ENCODE data around the gene TERT. TPM values are rescaled to one million over a fixed set of nuclear protein-coding genes. Genes with fewer than 3 reads are reported as not detected.

The TERT gene
- total RNA-seq, 1 experiment from 2014 or later, result 6.1 TPM

DNA sequence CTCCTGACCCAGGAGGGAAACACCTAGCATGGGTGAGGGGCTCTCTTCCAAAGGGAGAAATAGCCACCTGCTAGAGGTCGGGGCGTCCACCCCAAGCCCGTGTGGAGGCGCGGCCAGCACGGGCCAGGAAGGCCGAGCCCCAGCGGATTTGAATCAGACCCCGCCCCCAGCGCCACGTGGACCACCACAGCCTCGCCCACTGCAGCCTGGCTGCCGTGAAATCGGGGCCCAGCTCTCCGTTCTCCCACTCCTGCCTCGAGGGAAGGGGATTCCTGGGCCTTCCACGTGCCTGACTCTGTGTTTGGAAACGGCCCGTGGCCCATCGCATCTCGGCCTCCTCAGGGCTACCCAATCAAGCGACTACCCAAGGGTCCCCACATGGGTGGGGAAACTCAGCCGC, 38.1 kb downstream of the TERT start:
- H3K27me3 Mint-ChIP-seq (ENCODE audit: insufficient read depth, unreplicated experiment), result no peaks in the 10 kb centered on the region
- no peaks in the 10 kb centered on the region for H3K9me3 Mint-ChIP-seq (ENCODE audit: unreplicated experiment)
- no peak for DNase-seq
- Histone ChIP-seq H3K4me3 (ENCODE audit: low read depth, low read length) (no peak overlapping the region), H3K36me3 (ENCODE audit: control insufficient read depth, insufficient read depth, low read length) (no peaks in the 10 kb centered on the region), H3K4me1 (peaks cover 4% of the 10 kb centered on the region), H3K27me3 (replicated peaks; ENCODE audit: control insufficient read depth, insufficient read depth, low read length) (no peaks in the 10 kb centered on the region), H3K9me3 (no peaks in the 10 kb centered on the region)
- no TSS peak for BruUV-seq (replicated peaks)
- POLR2A ChIA-PET, result no interaction called here
- intact Hi-C loops (cut with micrococcal nuclease; ENCODE audit: unreplicated experiment), result no loop called here
- H3K36me3 Mint-ChIP-seq (ENCODE audit: insufficient read depth, unreplicated experiment), result peaks cover 18% of the 10 kb centered on the region
- CTCF ChIA-PET, result no interaction called here
- TF ChIP-seq, protein P1, sequence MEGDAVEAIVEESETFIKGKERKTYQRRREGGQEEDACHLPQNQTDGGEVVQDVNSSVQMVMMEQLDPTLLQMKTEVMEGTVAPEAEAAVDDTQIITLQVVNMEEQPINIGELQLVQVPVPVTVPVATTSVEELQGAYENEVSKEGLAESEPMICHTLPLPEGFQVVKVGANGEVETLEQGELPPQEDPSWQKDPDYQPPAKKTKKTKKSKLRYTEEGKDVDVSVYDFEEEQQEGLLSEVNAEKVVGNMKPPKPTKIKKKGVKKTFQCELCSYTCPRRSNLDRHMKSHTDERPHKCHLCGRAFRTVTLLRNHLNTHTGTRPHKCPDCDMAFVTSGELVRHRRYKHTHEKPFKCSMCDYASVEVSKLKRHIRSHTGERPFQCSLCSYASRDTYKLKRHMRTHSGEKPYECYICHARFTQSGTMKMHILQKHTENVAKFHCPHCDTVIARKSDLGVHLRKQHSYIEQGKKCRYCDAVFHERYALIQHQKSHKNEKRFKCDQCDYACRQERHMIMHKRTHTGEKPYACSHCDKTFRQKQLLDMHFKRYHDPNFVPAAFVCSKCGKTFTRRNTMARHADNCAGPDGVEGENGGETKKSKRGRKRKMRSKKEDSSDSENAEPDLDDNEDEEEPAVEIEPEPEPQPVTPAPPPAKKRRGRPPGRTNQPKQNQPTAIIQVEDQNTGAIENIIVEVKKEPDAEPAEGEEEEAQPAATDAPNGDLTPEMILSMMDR (IDR thresholded peaks at IDR 0.05; ENCODE audit: insufficient read depth in 1 of 2, low read depth in 1 of 2, low read length in 1 of 2, severe bottlenecking in 1 of 2, unreplicated experiment in 1 of 2), result no peak
- no peak overlapping the region for H3K4me3 Mint-ChIP-seq (ENCODE audit: unreplicated experiment)
- no peak overlapping the region for H3K27ac Mint-ChIP-seq (ENCODE audit: unreplicated experiment)
- peaks cover 6% of the 10 kb centered on the region for H3K4me1 Mint-ChIP-seq (ENCODE audit: low read depth, unreplicated experiment)

GRCh38 chr5:1255081-1255561, 39.7 kb downstream of the TERT start:
- H3K27ac Mint-ChIP-seq (ENCODE audit: unreplicated experiment), result no peak overlapping the region
- TF ChIP-seq, protein P1 (IDR thresholded peaks at IDR 0.05; ENCODE audit: insufficient read depth in 1 of 2, low read depth in 1 of 2, low read length in 1 of 2, severe bottlenecking in 1 of 2, unreplicated experiment in 1 of 2), result no peak
- POLR2A ChIA-PET, result no interaction called here
- peaks cover 6% of the 10 kb centered on the region for H3K4me1 Mint-ChIP-seq (ENCODE audit: low read depth, unreplicated experiment)
- intact Hi-C loops (cut with micrococcal nuclease; ENCODE audit: unreplicated experiment), result no loop called here
- CTCF ChIA-PET, result no interaction called here
- H3K27me3 ChIP-seq (replicated peaks; ENCODE audit: control insufficient read depth, insufficient read depth, low read length), result no peaks in the 10 kb centered on the region; the same call in 1 of the 2 replicates
- H3K9me3 Mint-ChIP-seq (ENCODE audit: unreplicated experiment), result no peaks in the 10 kb centered on the region
- DNase-seq, result no peak
- H3K36me3 Mint-ChIP-seq (ENCODE audit: insufficient read depth, unreplicated experiment), result peaks cover 18% of the 10 kb centered on the region
- H3K27me3 Mint-ChIP-seq (ENCODE audit: insufficient read depth, unreplicated experiment), result no peaks in the 10 kb centered on the region
- no peak overlapping the region for H3K4me3 Mint-ChIP-seq (ENCODE audit: unreplicated experiment)
- H3K9me3 ChIP-seq, result no peaks in the 10 kb centered on the region
- peaks cover 7% of the 10 kb centered on the region for H3K4me1 ChIP-seq
- no TSS peak for BruUV-seq (replicated peaks)
- no peaks in the 10 kb centered on the region for H3K36me3 ChIP-seq (ENCODE audit: control insufficient read depth, insufficient read depth, low read length)
- no peak overlapping the region for H3K4me3 ChIP-seq (ENCODE audit: low read depth, low read length)

GRCh38 chr5:1254196-1254595, 40.7 kb downstream of the TERT start:
- Histone ChIP-seq H3K4me1 (peaks cover 7% of the 10 kb centered on the region), H3K4me3 (ENCODE audit: low read depth, low read length) (no peak overlapping the region), H3K9me3 (no peaks in the 10 kb centered on the region), H3K36me3 (ENCODE audit: control insufficient read depth, insufficient read depth, low read length) (no peaks in the 10 kb centered on the region), H3K27me3 (replicated peaks; ENCODE audit: control insufficient read depth, insufficient read depth, low read length) (no peaks in the 10 kb centered on the region; the same call in 1 of the 2 replicates)
- H3K27me3 Mint-ChIP-seq (ENCODE audit: insufficient read depth, unreplicated experiment), result no peaks in the 10 kb centered on the region
- TF ChIP-seq, protein P1 (IDR thresholded peaks at IDR 0.05; ENCODE audit: insufficient read depth in 1 of 2, low read depth in 1 of 2, low read length in 1 of 2, severe bottlenecking in 1 of 2, unreplicated experiment in 1 of 2), result no peak
- BruUV-seq (replicated peaks), result no TSS peak
- ChIA-PET CTCF (no interaction called here), POLR2A (no interaction called here)
- no peak overlapping the region for H3K4me3 Mint-ChIP-seq (ENCODE audit: unreplicated experiment)
- no peaks in the 10 kb centered on the region for H3K9me3 Mint-ChIP-seq (ENCODE audit: unreplicated experiment)
- peaks cover 6% of the 10 kb centered on the region for H3K4me1 Mint-ChIP-seq (ENCODE audit: low read depth, unreplicated experiment)
- H3K27ac Mint-ChIP-seq (ENCODE audit: unreplicated experiment), result no peak overlapping the region
- peaks cover 14% of the 10 kb centered on the region for H3K36me3 Mint-ChIP-seq (ENCODE audit: insufficient read depth, unreplicated experiment)
- intact Hi-C loops (cut with micrococcal nuclease; ENCODE audit: unreplicated experiment), result no loop called here
- no peak for DNase-seq

All from Caco-2 (cell line).